GM10266 (cell line): ENCODE measurements around the gene TTC31.

Experiments
- DNase-seq: peaks from one replicate; pipeline ENCODE4 v3.0.0; 2012; ENCODE audit errors: extremely low spot score
- TF ChIP-seq, protein P1 (sequence below): IDR thresholded peaks from 2 replicates; pipeline ENCODE4 v1.5.1; 2012; ENCODE audit warnings: mild to moderate bottlenecking, low read depth; ENCODE audit not compliant: control insufficient read depth, insufficient read depth; ENCODE audit errors: missing control alignments

The TTC31 gene

GRCh38 chr2:74535440-74535965 lies 52.6 kb downstream of the TTC31 start:
- TF ChIP-seq, protein P1, sequence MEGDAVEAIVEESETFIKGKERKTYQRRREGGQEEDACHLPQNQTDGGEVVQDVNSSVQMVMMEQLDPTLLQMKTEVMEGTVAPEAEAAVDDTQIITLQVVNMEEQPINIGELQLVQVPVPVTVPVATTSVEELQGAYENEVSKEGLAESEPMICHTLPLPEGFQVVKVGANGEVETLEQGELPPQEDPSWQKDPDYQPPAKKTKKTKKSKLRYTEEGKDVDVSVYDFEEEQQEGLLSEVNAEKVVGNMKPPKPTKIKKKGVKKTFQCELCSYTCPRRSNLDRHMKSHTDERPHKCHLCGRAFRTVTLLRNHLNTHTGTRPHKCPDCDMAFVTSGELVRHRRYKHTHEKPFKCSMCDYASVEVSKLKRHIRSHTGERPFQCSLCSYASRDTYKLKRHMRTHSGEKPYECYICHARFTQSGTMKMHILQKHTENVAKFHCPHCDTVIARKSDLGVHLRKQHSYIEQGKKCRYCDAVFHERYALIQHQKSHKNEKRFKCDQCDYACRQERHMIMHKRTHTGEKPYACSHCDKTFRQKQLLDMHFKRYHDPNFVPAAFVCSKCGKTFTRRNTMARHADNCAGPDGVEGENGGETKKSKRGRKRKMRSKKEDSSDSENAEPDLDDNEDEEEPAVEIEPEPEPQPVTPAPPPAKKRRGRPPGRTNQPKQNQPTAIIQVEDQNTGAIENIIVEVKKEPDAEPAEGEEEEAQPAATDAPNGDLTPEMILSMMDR = no peak
- DNase-seq = no peak

DNA sequence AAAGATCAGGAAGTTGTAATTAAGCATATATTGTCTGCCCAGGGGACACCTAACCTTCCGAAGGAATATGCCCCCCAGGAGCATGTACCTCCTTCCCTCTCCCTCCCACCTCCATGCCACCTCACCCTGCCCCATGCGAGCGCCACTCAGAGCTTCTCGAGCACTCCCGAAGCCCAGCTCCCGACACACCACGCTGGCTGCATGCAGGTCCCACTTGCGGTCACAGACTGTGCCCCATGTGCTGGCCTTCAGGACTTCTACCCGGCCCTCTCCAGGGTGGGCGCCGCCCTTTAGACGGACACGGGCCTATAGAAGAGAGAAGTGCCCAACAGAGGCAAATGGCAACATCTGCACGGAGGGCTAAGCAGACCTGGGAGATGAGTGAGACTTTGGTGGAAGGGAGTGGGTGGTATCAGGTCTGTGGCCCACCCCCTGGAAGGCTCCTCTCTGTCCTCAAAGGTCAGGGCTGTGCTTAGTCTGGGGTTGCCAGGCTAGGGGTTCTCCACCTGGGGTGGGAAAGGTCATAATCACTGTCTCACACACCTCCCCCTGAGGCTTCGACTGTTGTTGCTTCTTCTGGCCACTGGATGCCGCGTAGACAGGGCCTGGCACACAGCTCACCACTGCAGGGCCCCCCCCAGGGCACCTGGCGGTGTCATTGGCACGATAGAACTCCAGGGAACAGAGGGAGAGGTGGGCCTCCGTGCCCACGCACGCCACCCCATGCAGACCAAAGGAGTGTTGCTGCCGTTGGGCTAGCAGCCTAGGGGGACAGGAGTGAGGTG lies 53.5 kb downstream of the TTC31 start:
- TF ChIP-seq, protein P1 = no peak
- no peak for DNase-seq

- DNase-seq = no peak
Observed at GRCh38 chr2:74537140-74537539, 54.3 kb downstream of the TTC31 start.

GRCh38 chr2:74538881-74539339 lies 56.0 kb downstream of the TTC31 start:
- peak; percentile 58 for DNase-seq
- TF ChIP-seq, protein P1 = no peak

More at GRCh38 chr2:74537140-74537539, 54.3 kb downstream of the TTC31 start:
- TF ChIP-seq, protein P1 = no peak

GRCh38 chr2:74540291-74540690 lies 57.4 kb downstream of the TTC31 start:
- DNase-seq = no peak
- TF ChIP-seq, protein P1 = no peak

GRCh38 chr2:74542978-74543377 lies 60.1 kb downstream of the TTC31 start:
- TF ChIP-seq, protein P1 = no peak
- no peak for DNase-seq
